Liver (tissue), 9 donors: ENCODE results near the gene PLP2. TPM values are rescaled to one million over a fixed set of nuclear protein-coding genes. Genes with fewer than 3 reads are reported as not detected.
A peak's percentile ranks its signal among the peaks of the same experiment; 100 is the strongest.

Experiments
- DNase-seq: peaks from one replicate; pipeline ENCODE4 v3.0.0-alpha.2; 2017; ENCODE audit warnings: low spot score
- H3K27ac ChIP-seq, 2 donors: one replicate each; pipeline ENCODE4 v1.7.0; 2013; ENCODE audit warnings: inconsistent platforms in 2 of 2, low read length in 2 of 2, control low read depth in 1 of 2, low read depth in 1 of 2, mild to moderate bottlenecking in 1 of 2
- H3K27me3 ChIP-seq, 4 donors: one replicate each; pipeline versions ENCODE4 v1.6.1 to v1.7.0; 2013; ENCODE audit warnings: low read length in 3 of 4, inconsistent platforms in 1 of 4, mild to moderate bottlenecking in 1 of 4, moderate library complexity in 1 of 4; ENCODE audit not compliant: control insufficient read depth in 4 of 4, insufficient read depth in 4 of 4
- H3K36me3 ChIP-seq, 4 donors: one replicate each; pipeline versions ENCODE4 v1.6.1 to v1.7.0; 2013; ENCODE audit warnings: low read length in 3 of 4, mild to moderate bottlenecking in 3 of 4, low read depth in 1 of 4, moderate library complexity in 1 of 4; ENCODE audit not compliant: control insufficient read depth in 4 of 4, insufficient read depth in 3 of 4
- H3K4me1 ChIP-seq, 4 donors: one replicate each; pipeline versions ENCODE4 v1.6.1 to v1.7.0; 2013; ENCODE audit warnings: low read length in 3 of 4, mild to moderate bottlenecking in 3 of 4, moderate library complexity in 1 of 4; ENCODE audit not compliant: control insufficient read depth in 4 of 4, insufficient read depth in 4 of 4
- H3K4me3 ChIP-seq, 3 donors: one replicate each; pipeline versions ENCODE4 v1.6.1 to v1.7.0; 2013; ENCODE audit warnings: low read length in 3 of 3, control low read depth in 1 of 3, low read depth in 1 of 3, mild to moderate bottlenecking in 1 of 3
- H3K9ac ChIP-seq, 2 donors: one replicate each; pipeline ENCODE4 v1.7.0; 2013; ENCODE audit warnings: low read length in 2 of 2, mild to moderate bottlenecking in 2 of 2, moderate library complexity in 2 of 2, control low read depth in 1 of 2, low read depth in 1 of 2
- H3K9me3 ChIP-seq, 4 donors: one replicate each; pipeline versions ENCODE4 v1.6.1 to v1.7.0; 2013; ENCODE audit warnings: low read length in 3 of 4; ENCODE audit not compliant: control insufficient read depth in 4 of 4
- ATF3 ChIP-seq: IDR thresholded peaks from 2 replicates; pipeline ENCODE4 v1.6.1; 2016; ENCODE audit warnings: antibody characterized with exemption
- EGR1 ChIP-seq, 2 donors: IDR thresholded peaks; 2 replicates each; pipeline ENCODE4 v1.6.1; 2016 to 2018; ENCODE audit warnings: antibody characterized with exemption in 2 of 2, low read depth in 2 of 2
- GABPA ChIP-seq, 2 donors: IDR thresholded peaks in 1 of 2; conservative IDR thresholded peaks in 1 of 2; 2 replicates each; pipeline ENCODE4 v1.6.1; 2016; ENCODE audit warnings: antibody characterized with exemption in 2 of 2, mild to moderate bottlenecking in 1 of 2, moderate library complexity in 1 of 2
- HNF4A ChIP-seq, 2 donors: conservative IDR thresholded peaks; 2 replicates each; pipeline ENCODE4 v1.6.1; 2016; ENCODE audit warnings: antibody characterized with exemption in 2 of 2, mild to moderate bottlenecking in 2 of 2
- HNF4G ChIP-seq: IDR thresholded peaks from 2 replicates; pipeline ENCODE4 v1.6.1; 2016; ENCODE audit warnings: antibody characterized with exemption
- MAX ChIP-seq: IDR thresholded peaks from 2 replicates; pipeline ENCODE4 v1.6.1; 2016; ENCODE audit warnings: antibody characterized with exemption
- NR2F2 ChIP-seq: IDR thresholded peaks from 2 replicates; pipeline ENCODE4 v1.6.1; 2016; ENCODE audit warnings: antibody characterized with exemption
- RAD21 ChIP-seq, 2 donors: IDR thresholded peaks; 2 replicates each; pipeline ENCODE4 v1.6.1; 2016; ENCODE audit warnings: antibody characterized with exemption in 2 of 2, mild to moderate bottlenecking in 2 of 2
- REST ChIP-seq: IDR thresholded peaks from 2 replicates; pipeline ENCODE4 v1.6.1; 2016; ENCODE audit warnings: antibody characterized with exemption, mild to moderate bottlenecking
- RXRA ChIP-seq, 2 donors: IDR thresholded peaks; 2 replicates each; pipeline ENCODE4 v1.6.1; 2017 to 2018; ENCODE audit warnings: antibody characterized with exemption in 2 of 2, mild to moderate bottlenecking in 1 of 2
- SP1 ChIP-seq: IDR thresholded peaks from 2 replicates; pipeline ENCODE4 v1.6.1; 2018; ENCODE audit warnings: antibody characterized with exemption, mild to moderate bottlenecking
- TAF1 ChIP-seq: conservative IDR thresholded peaks from 2 replicates; pipeline ENCODE4 v1.6.1; 2016; ENCODE audit warnings: antibody characterized with exemption, mild to moderate bottlenecking
- YY1 ChIP-seq: IDR thresholded peaks from 2 replicates; pipeline ENCODE4 v1.6.1; 2016; ENCODE audit warnings: antibody characterized with exemption, mild to moderate bottlenecking
- WGBS: extraction: QIAGEN DNeasy Blood & Tissue Kit; methylation state at CpG from one replicate; pipeline ENCODE4 v1.1.7; 2013; 5-methylcytosine and 5-hydroxymethylcytosine counted together
- polyA plus RNA-seq, 2 donors: library from polyadenylated mRNA; stranded (reverse) in 1 of 2; unstranded in 1 of 2; fragments of 200-250 nt in 1 of 2; fragments of >200 nt in 1 of 2; fragmentation: Nextera tagmentation in 1 of 2; extraction: Ambion mirVana in 1 of 2; gene quantifications; one replicate each; pipeline versions ENCODE4 v1.2.1 to v1.2.3, GENCODE V29; 2013 to 2015
- total RNA-seq, 2 donors: library from RNA; depleted of rRNA; stranded (reverse); fragments of >200 nt; gene quantifications; one replicate each; pipeline ENCODE4 v1.2.3, GENCODE V29; 2014
- donor health status: healthy.
- donor health status: healthy.
- donor health status: healthy.
- donor health status: healthy.
- donor health status: healthy.

PLP2 gene
- total and polyA plus RNA-seq, 4 donors, result 2.4 to 24.5 (median 14.7) TPM

GRCh38 chrX:49190821-49191573 lies 19.3 kb downstream of the PLP2 start:
- H3K9me3 ChIP-seq, result no peaks in the 10 kb centered on the region
- no peaks in the 10 kb centered on the region for H3K27me3 ChIP-seq
- 0% methylated on average over 32 of the region's 32 CpGs for WGBS
- H3K36me3 ChIP-seq, result no peaks in the 10 kb centered on the region
- DNase-seq, result peak; percentile 81
- peak overlapping the region; percentile 71 to 83 for H3K27ac ChIP-seq
- H3K9ac ChIP-seq, result peak overlapping the region; percentile 8 to 72
- peak overlapping the region; percentile 72 to 83 (median 78) for H3K4me3 ChIP-seq
- peaks cover 0 to 8% (median 4%) of the 10 kb centered on the region in 4 donors for H3K4me1 ChIP-seq
- TF ChIP-seq TAF1, result peak; percentile 90
- TF ChIP-seq NR2F2, result peak; percentile 90
- no peak for TF ChIP-seq EGR1 (IDR thresholded peaks at IDR 0.05; ENCODE audit: low read depth in 2 of 2)
- TF ChIP-seq REST, result peak; percentile 68
- peak; percentile 22 to 66 for TF ChIP-seq RXRA (IDR thresholded peaks at IDR 0.05)
- no peak for TF ChIP-seq HNF4G
- TF ChIP-seq RAD21 (IDR thresholded peaks at IDR 0.05), result peak in 1 of 2 donors; percentile 17
- peak; percentile 62 to 90 for TF ChIP-seq GABPA (IDR thresholded peaks at IDR 0.05 in 1 of 2, conservative IDR thresholded peaks at IDR 0.05 in 1 of 2)
- TF ChIP-seq SP1, result peak; percentile 99
- peak; percentile 29 for TF ChIP-seq YY1

- H3K4me3 ChIP-seq, result peak overlapping the region; percentile 72 to 83 (median 78)
- under 1% methylated on average over 34 of the region's 34 CpGs for WGBS
- no peaks in the 10 kb centered on the region for H3K27me3 ChIP-seq
- H3K27ac ChIP-seq, result peak overlapping the region; percentile 65 to 83
- no peaks in the 10 kb centered on the region for H3K36me3 ChIP-seq
- peaks cover 0 to 8% (median 3%) of the 10 kb centered on the region in 4 donors for H3K4me1 ChIP-seq
- no peaks in the 10 kb centered on the region for H3K9me3 ChIP-seq
- H3K9ac ChIP-seq, result peak overlapping the region; percentile 8 to 72
- no peak for DNase-seq
- TF ChIP-seq ATF3, result no peak
- no peak for TF ChIP-seq HNF4A (conservative IDR thresholded peaks at IDR 0.05)
- peak; percentile 13 for TF ChIP-seq TAF1
- no peak for TF ChIP-seq MAX
- peak in 1 of 2 donors; percentile 1 for TF ChIP-seq RAD21 (IDR thresholded peaks at IDR 0.05)
- TF ChIP-seq GABPA (IDR thresholded peaks at IDR 0.05 in 1 of 2, conservative IDR thresholded peaks at IDR 0.05 in 1 of 2), result no peak
- TF ChIP-seq EGR1 (IDR thresholded peaks at IDR 0.05; ENCODE audit: low read depth in 2 of 2), result no peak
Measured at GRCh38 chrX:49191574-49192011, 19.9 kb downstream of the PLP2 start.
